Measurements from ENCODE around the gene KCNIP3.
"Not testable (repeated sequence)": the region's sequence is repeated elsewhere in the genome, so short reads cannot be mapped to it uniquely, and the experiment has no call there.

Gene KCNIP3

DNA sequence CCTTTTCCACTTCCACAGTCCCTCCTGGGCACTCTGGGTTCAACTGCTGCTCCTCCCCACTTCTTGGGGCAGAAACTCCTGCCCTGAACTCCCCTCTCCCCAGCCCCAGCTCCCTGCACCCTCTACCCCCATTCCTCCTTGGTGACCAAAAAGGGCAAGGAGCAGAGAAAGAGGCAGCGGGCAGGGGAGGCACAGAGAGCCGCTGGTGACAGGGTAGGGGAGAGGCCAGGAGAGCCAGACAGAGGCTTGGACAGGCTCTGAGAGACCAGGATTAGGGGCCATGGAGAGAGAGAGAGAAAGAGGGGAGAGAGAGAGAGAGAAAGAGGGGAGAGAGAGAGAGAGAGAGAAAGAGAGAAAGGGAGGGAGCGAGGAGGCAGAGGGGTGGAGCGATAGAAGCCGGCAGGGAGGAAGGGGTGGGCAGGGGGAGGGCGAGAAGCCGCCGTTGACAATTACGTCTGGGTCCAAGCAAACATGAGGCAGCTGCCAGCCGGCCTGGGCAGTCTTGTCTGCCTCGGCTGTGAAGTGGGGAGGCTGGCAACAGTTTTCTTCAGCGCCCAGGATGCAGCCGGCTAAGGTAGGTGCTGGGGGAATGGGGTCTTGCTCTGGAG is at the start of gene KCNIP3:
KCNIP3 (plus strand) TSS at position 468 of the 608 bp plus-strand sequence; CDS start at position 560, 92 bp downstream.
- DNase-seq (ENCODE audit: low read depth) = no peak

DNA sequence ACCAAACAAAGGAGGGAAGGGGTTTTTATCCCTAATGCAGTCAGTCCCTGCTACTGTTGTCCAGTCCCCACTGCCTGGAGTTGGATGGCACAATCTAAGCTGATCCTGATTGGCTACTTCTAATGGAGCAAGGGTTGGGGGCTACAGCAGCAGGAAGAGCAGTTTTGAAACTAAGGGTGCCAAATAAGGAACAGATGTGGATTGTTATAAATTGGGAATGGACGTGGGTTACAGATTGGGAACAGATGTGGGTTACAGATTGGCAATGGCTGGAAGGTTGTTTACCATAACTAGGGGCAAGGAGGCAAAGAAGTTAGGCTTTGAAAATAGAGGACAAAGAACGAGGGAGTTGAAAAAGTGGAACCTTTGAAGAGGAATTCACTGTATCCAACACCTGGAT is 38.9 kb upstream of the KCNIP3 start:
- no peak for DNase-seq (ENCODE audit: low read depth)

DNA sequence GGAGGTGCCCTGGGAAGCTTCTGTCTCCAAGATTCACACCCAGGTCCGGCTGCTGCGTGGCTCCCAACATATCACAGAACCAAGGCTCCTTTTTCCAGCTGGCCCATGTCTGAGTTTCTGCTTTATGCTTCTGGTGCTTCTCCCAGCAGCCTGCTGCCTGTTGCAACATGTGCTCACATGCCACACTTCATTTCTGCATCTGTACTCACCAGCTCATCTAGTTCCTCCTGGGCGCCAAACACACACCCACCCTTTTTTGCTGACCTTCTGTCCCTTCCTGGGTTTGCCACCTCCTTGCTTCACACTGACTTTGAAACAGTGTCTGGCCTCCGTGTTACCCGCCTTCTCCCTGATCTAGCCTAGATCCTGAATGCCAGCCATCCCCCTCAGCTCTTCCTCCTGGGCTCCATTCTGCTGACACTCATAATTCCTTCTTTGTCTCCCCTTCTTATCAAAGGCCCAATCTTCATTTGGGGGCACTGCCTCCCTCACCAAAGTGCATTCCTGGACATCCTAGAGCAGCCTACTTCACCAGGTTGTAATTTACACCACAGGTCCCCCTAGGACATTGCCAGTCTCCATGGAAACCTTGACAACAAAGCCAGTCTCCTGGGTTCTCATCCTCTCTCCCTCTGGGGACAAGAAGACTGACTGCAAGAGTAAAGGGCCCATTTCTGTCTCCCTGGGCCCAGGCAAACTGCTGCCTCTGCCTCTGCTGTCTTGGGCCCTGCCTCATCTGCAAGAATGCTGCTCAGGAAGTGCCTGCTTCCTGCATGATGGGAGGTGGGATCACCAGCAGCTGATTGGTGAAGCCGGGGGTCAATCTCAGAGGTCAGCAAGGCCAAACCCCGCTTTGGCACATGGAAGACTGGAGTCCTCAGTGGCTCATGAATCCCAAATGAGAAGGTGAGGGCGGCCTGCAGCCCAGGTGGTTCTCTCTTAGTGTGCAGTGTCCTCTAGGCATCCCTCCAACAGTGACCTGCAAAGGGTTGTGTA is 36.8 kb upstream of the KCNIP3 start:
- DNase-seq (ENCODE audit: low read depth) = no peak

DNA sequence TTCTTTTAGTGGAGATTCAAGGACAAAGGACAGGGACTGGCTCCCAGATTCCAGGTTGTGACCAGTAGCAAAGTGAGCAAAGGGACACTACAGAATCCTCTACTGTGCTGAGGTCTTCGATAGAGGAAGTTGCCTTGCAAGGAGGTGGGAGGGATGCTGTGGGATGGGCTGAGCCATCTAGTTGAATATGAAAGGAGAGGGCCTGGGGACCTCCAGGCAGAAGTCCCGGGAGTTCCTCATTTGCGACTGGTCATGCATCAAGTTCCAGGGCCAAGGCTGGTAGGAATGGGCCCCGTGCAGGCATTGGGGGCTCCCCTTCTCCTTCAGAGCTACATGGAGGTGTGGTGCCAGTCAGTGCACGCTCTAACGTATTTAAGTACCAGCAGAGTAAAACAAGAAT is 35.5 kb upstream of the KCNIP3 start:
- no peak for DNase-seq (ENCODE audit: low read depth)

DNA sequence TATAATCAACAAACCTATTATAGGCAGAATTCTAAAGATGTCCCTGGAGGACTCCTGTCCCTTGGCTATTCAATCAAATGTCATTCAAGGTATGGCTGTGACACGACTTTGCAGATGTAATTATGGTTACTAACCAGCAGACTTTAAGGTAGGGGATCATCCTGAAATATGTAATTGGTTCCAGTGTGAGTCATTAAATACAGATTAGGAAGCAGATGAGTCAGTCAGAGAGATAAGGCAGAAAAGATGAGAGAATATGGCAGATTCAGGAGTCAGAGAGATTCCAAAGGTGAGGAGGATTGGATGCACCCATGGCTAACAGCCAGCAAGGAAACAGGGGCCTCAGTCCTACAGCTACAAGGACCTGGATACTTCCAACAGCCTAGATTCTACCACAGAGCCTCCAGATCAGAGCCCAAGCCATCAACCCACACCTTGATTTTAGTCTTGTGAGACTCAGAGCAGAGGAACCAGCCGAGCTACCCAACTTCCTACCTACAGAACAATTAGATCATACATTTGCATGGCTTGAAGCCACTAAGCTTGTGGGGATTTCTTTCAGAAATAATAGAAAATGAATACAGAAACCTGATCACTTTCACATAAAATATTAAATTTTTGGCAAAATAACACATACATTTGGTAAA is 34.1 kb upstream of the KCNIP3 start:
- no peak for DNase-seq (ENCODE audit: low read depth)

DNA sequence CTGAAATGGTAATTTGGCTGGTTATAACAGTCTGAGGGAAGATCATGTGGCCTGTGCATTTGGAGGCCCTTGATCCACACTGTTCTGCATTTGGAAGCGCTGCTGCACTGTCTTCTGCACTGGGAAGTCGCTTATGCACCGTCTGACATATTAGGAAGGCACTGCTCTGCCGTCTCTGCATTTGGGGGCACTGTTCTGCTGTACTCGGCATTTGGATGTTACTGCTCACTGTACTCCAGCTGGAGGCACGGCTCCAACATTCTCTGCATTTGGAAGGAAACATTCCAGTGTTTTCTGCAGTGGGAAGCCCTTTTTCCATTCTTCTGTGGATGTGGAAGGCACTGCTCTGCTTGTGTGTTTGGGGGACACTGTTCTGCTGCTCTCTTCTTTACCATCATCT is 32.5 kb upstream of the KCNIP3 start:
- DNase-seq (ENCODE audit: low read depth) = no peak

DNA sequence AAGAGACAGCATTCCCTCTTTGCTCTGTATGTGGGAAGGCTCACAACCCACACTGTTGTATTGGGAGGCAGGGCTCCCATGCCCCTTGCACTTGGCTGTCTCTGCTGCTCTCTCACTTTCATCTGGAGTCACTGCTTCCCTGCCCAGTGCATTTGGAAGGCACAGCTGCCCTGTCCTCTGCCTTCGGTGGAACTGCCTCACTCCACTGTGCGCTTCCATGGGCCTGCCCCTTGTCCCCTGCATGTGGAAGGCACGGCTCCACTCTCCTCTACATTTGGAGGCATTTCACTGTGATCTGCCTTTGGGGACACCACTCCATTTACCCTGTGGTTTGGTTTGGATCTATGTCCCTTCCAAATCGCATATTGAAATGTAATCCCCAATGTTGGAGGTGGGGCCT is 32.0 kb upstream of the KCNIP3 start:
- no peak for DNase-seq (ENCODE audit: low read depth)

DNA sequence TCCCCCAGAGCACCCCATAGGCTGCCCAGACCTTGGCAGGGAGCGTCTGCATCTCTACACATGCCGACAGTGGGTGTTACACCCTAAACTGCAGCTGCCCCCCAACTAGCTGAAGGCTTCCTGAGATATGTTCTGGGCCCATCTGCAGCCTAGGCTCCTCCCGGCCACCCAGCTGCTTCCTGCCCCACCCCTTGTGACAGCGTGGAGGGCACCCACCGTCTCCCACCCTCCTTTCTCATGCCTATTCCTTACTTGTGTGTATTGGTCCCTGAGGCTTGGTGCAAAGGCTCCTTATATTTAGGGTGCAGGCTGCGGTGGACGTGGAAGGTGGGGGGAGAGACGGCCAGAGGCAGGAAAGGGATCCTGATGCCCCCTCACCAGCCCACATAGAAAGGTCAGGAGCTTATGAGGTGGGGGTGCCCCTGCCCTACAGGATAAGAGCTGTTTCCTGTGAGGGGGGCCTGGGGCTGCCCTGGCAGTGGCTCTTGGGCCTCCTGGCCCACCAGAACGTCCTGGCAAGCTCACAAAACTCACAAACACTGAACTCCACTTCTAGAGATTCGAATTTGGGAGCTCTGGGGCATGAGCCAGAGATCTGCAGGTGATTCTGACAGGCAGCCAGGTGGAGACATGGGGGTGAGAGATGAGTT is 30.2 kb upstream of the KCNIP3 start:
- no peak for DNase-seq (ENCODE audit: low read depth)

DNA sequence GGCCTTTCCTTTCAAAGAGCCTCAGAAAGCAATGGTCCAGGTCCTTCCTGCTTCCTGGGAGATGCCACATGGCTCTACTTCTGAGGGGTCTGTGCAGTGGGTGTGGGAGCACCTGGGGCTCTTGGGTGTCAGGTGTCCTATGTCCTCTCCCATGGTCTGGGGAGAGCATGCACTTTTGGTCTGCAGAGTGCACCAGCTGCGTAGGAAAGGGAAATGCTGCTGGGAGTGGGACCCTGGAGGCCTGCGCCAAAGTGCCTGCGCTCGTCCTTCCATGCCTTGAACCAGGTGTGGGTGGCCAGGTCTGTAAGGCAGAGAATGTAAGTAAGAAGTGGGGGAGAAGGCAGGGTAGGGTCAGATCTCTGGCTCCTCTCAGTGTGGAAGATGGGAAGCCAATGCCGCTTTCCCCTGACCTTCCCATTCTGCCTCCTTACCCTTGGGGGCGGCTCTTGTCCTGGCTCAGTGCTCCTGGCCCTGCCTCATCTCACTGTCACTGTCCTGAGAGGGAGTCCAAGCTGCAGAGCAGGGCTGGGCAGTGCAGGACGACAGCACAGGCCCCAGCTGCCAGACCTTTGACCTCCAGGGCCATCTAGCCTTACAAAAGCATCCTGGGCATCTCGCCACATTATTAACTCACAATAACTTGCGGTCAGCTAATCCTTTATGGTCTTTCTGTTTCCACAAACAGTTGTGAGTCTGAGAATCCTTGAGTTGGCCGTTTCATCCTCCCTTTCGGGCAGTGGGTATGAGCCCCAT is 29.5 kb upstream of the KCNIP3 start:
- no peak for DNase-seq (ENCODE audit: low read depth)

DNA sequence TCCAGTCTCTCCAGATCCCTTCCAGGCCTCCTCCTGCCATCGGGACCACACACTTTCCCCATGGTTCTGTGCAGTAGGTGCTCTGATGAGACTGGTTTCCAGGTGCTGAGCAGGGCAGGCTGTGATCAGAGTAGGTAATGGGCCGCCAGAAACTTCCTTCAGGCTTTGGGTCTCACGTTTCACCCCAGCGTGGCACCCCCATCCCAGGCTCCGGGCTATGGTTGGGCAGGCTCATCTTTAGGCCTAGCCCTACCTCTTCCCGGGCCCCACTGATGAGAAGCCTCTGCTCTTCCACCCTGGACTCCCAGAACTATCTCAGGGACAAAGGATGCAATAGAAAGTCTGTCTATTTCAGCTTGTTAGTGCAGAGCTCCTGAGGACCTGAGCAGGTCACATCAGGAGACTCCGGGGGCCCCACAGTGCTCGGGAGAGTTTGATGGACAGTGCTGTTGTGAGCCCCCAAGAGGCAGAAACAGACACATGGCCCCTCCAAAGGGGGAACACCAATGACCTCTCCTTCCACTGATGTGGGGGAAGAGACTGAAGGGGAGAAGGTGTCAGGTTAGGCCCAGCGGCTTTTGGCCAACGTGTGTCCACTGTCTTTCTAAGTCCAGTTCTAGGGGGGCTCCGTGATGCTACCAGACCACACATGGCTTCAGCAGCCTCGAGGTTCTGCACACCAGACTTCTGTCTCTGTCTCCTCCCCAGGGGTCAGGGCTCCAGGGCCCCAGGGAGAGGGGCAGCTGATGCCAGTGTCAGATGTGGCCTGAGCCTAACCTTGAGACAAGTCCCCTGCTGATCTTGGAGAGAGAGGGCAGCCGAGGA is 28.7 kb upstream of the KCNIP3 start:
- no peak for DNase-seq (ENCODE audit: low read depth)

DNA sequence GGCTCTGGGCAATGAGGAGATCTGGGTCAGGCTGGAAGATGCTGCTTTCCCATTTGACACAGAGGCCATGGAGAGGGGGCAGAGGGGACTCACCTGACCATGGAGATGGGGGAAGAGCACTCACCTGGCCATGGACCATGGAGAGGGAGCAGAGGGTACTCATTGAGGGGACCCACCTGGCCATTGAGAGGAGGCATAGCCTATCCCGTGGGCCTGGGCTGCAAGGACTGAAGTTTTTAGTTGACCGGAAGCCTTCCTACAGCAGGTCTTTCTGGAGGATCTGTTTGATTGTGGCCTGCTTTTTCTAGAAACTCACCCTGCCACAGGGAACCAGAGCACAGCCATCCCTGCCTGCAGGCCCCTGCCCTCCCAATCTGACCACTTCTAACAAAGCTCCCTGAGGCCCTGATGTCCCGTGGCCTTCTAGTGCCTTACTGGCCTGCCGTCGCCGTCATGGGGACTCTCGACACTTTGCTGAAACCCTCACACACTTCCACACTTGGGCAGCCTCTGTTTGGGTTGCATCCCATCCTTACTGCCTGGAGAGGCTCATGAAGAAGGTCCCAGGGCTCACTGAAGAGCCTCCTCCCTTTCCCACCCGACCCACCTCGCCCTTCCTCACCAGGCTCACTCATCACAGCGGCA is 28.0 kb upstream of the KCNIP3 start:
- no peak for DNase-seq (ENCODE audit: low read depth)

DNA sequence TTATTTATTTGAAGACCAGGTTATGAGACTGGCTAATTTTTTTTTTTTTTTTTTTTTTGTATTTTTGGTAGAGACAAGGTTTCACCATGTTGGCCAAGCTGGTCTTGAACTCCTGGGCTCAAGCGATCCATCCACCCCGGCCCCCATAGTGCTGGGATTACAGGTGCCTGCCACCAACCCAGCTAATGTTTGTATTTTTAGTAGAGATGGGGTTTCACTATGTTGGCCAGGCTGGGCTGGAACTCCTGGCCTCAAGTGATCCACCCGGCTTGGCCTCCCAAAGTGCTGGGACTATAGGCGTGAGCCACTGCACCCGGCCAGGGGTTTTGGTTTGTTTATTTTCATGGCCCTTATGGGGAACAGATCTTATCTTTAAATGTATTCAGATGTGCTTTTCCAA is 27.4 kb upstream of the KCNIP3 start:
- not testable (repeated sequence) for DNase-seq (ENCODE audit: low read depth)

DNA sequence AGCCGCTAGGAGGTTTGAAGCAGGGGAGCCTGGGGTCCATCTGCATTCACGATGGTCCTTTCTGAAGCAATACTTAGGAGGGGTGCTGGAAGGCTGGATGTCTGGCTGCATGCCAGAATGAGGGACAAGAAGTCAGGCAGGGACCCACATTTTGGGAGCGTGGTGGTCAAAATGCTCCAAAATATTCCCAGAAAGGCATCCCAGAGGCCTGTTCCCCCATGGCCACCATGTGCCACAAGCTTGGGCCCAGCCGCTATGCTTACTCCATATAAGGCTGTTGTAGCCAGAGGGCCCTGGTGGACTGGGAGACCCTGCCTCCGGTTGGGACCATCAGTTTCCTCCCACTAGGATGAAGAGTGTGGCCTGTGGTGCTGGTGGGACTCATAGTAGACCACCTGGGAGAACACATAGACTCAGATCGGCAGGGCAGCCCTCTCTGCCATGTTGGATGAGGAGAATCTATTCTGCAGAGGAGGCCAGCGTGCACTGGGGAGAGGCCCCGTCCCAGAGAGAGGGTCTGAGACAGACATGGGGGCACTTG is 26.5 kb upstream of the KCNIP3 start:
- no peak for DNase-seq (ENCODE audit: low read depth)

DNA sequence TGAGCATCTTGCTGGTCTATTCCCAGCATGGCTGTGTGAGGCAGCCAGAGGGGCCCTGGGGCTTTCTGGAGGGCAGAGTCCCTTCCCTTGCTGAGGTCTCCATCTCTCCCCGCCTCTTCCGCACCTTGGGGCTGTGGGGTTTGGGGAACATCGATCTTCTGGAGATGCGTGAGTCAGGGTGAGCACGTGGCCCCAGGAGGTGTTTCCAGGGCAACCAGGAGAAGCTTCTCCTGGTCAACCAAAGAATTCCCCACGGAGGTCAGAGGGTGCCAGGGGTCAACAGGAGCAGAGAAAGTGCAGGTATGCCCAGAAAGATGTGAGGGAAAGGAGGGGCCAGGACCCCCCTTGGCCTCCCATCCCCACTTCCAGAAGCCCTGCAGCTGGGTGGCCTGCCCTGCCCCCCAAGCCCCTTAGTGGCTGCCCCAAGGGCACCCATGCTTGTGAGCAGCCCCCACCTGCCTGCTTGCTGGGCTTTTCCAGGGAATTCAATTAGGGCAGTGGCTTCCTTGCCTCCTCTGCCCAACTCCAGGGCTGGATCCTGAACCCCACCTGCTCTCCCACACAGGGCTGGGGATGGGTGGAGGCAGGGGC is 25.7 kb upstream of the KCNIP3 start:
- no peak for DNase-seq (ENCODE audit: low read depth)

DNA sequence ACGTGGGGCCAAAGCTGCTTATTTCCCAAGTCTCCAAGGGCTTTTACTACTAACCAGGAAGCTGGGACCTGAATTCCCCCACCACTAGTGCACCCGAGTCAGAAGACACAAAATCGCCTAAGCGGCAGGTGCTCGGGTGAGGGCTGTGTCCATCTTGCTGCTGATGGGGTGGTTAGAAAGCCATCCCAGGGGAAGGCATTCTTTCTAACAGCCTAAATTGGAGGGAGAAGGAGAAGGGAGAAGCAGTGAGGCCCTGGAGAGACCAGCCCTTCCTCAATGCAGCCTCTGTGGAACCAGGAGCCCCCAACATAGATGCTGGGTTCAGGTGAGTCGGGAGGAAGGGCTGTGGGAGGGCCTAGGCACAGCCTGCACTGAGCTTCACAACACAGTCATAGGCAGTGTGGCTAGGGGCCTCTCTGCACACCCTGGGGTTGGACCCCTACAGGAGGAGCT is 24.8 kb upstream of the KCNIP3 start:
- no peak for DNase-seq (ENCODE audit: low read depth)

DNA sequence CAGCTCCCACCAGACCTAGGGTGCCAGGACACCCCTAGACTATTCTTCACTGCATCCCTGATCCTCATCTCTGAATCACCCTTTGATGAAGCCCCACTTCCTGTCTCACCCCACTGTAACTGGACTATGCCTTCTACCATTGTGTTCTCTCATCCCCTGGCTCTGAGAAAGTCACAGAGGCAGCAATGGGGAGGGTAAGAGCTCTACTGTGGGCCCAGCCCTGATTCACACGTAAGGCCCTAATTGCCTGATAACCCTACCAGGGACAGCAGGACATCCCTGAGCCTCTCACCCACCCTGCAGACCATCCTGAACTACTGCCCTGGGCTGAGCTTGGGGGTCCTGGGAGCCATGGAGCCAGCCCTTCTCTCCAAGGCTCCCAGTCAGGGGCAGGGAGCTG is 24.4 kb upstream of the KCNIP3 start:
- DNase-seq (ENCODE audit: low read depth) = no peak

DNA sequence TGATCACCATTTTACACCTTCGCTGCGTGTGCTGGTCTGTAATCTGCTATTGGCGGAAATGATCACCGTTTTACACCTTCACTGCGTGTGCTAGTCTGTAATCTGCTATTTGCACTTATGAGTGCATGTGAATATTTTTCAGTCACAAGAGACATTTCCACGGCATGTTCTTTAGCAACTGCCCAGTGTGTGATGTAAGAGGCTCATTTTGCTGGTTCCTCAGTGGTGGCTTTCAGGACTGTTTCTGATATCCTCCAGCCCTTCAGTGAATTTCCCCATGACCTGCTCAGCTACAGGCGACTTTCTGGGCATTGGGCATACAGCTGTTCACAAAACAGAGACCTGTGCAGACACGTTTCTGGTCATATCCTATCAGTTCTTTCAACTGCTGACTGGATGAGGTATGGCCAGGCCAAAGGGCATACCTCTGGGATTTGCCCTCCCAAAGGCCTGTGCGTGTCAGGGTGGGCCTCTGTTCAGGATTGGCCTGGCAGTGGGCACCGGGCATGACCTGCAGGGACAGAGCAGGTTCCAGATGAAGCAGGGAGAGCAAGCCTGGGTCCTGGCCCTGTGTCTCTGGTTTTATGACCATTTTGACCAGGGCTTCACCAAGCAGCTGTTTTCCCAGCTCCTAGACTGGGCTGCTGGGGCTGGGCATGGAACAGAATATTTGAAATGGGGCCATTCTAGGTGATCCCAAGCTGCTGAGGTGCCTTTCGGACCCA is 23.4 kb upstream of the KCNIP3 start:
- no peak for DNase-seq (ENCODE audit: low read depth)

DNA sequence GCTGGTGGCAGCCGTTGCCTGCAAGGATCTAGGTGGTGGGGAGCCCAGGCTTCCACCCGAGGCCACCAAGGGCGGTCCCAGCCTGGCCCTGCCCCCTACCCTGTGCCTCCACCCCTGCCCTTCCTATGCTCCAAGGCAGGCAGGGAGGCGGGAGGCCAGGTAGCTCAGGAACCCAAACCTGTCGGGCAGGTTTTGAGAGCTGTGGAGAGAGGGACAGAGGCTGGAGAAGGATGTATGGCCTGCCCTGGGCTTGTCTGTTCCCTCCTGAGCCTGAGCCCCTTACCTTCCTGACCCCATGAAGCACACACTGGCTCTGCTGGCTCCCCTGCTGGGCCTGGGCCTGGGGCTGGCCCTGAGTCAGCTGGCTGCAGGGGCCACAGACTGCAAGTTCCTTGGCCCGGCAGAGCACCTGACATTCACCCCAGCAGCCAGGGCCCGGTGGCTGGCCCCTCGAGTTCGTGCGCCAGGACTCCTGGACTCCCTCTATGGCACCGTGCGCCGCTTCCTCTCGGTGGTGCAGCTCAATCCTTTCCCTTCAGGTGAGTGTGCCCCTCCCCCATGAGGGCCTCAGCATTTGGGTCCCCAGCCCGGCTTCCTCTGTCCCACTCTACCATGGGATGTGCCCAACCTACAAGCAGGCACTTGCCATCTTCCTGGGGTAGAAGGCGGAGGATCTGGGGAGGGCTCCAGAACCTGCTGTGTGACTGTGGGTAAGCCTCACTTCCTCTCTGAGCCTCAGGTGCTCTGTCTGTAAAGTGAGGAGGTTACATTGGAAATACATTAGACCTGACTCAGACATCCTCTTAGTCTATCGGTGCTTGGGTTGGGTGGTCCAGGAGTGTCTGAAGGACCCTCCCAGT is 22.6 kb upstream of the KCNIP3 start, which contains the start of gene PROM2:
PROM2 (plus strand) TSS at position 159 of the 860 bp plus-strand sequence; CDS start at position 296, 137 bp downstream.
- no peak for DNase-seq (ENCODE audit: low read depth)

Data from activated T-helper 9 cell treated with anti-CD3 and anti-CD28 coated beads, Interleukin-2, amount 50 U/mL, for 16 hours (primary cell).